ENCODE data around the gene GALNT9.
"Not testable (repeated sequence)": the region's sequence is repeated elsewhere in the genome, so short reads cannot be mapped to it uniquely, and the experiment has no call there.

GALNT9 gene

GRCh38 chr12:132195242-132195641 lies 134.1 kb downstream of the GALNT9 start:
- DNase-seq: not testable (repeated sequence)

- no peak for DNase-seq
Measured at GRCh38 chr12:132194556-132194955, 134.8 kb downstream of the GALNT9 start.

GRCh38 chr12:132194056-132194455 lies 135.3 kb downstream of the GALNT9 start:
- no peak for DNase-seq

GRCh38 chr12:132191715-132192553 lies 137.5 kb downstream of the GALNT9 start:
- no peak for DNase-seq

GRCh38 chr12:132190834-132191500 lies 138.4 kb downstream of the GALNT9 start:
- DNase-seq: no peak

GRCh38 chr12:132190012-132190755 lies 139.2 kb downstream of the GALNT9 start:
- no peak for DNase-seq

- DNase-seq: peak; percentile 91
Measured at GRCh38 chr12:132189378-132190011, 139.9 kb downstream of the GALNT9 start.

GRCh38 chr12:132188916-132189325 lies 140.5 kb downstream of the GALNT9 start:
- no peak for DNase-seq

GRCh38 chr12:132188451-132188901 lies 140.9 kb downstream of the GALNT9 start:
- DNase-seq: no peak

GRCh38 chr12:132187646-132188450 lies 141.5 kb downstream of the GALNT9 start:
- DNase-seq: no peak

GRCh38 chr12:132186857-132187620 lies 142.3 kb downstream of the GALNT9 start:
- no peak for DNase-seq

GRCh38 chr12:132186208-132186856 lies 143.1 kb downstream of the GALNT9 start:
- DNase-seq: no peak

- peak; percentile 33 for DNase-seq
Measured at GRCh38 chr12:132185705-132186104, 143.7 kb downstream of the GALNT9 start.

GRCh38 chr12:132182711-132183365 lies 146.6 kb downstream of the GALNT9 start:
- no peak for DNase-seq

GRCh38 chr12:132182206-132182710 lies 147.1 kb downstream of the GALNT9 start:
- DNase-seq: no peak

- no peak for DNase-seq
Measured at GRCh38 chr12:132181570-132182200, 147.7 kb downstream of the GALNT9 start.

- no peak for DNase-seq
Measured at GRCh38 chr12:132180648-132181546, 148.5 kb downstream of the GALNT9 start.

All from effector CD4-positive, alpha-beta T cell (primary cell).